Measurements from ENCODE around the gene PDSS1. TPM values are rescaled to one million over a fixed set of nuclear protein-coding genes. Genes with fewer than 3 reads are reported as not detected.

Gene PDSS1
- total and polyA plus RNA-seq, 4 donors, result 6.0 to 7.6 (median 7.1) TPM

DNA sequence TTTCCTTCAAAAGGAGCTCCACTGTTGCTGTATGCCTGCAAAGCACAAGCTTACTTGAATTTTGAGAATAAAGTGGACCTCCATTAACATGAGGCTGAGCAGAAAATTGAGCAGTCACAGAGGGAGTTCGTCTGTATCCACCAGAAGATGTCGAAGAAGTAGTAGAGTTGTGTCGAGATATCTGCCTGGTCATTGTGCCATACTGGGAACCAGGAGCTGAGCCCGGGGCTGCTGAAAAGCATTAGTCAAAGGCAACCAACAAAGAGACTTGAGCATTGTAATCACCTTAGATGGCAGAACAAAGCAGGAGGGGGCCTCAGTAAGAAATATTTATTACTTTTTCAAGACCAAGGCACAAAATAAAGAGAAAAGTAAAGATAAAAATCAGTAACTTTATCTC, 61.5 kb downstream of the PDSS1 start (continued):
- TF ChIP-seq CTCF (IDR thresholded peaks at IDR 0.05; ENCODE audit: low read depth, low read length, missing input control) (no peak), JUND (IDR thresholded peaks at IDR 0.05) (no peak), SP1 (IDR thresholded peaks at IDR 0.05) (no peak)

GRCh38 chr10:26765549-26765948, 68.0 kb downstream of the PDSS1 start:
- DNase-seq (ENCODE audit: low spot score), result no peak
- Histone ChIP-seq H3K4me1 (ENCODE audit: control insufficient read depth in 4 of 4, insufficient read depth in 4 of 4, low read length in 3 of 4) (no peaks in the 10 kb centered on the region), H3K27me3 (ENCODE audit: control insufficient read depth in 4 of 4, insufficient read depth in 4 of 4, low read length in 3 of 4) (no peaks in the 10 kb centered on the region), H3K9me3 (ENCODE audit: control insufficient read depth in 4 of 4, low read length in 3 of 4) (no peaks in the 10 kb centered on the region), H3K27ac (ENCODE audit: low read depth in 1 of 2, low read length in 2 of 2) (no peak overlapping the region), H3K36me3 (ENCODE audit: control insufficient read depth in 4 of 4, insufficient read depth in 3 of 4, low read depth in 1 of 4, low read length in 3 of 4) (peaks cover 3 to 11% (median 5%) of the 10 kb centered on the region in 4 donors), H3K4me3 (ENCODE audit: low read depth in 1 of 3, low read length in 3 of 3) (no peak overlapping the region), H3K9ac (ENCODE audit: low read depth in 1 of 2, low read length in 2 of 2) (no peak overlapping the region)
- TF ChIP-seq SP1 (IDR thresholded peaks at IDR 0.05) (no peak), CTCF (IDR thresholded peaks at IDR 0.05; ENCODE audit: low read depth, low read length, missing input control) (no peak), FOXA1 (IDR thresholded peaks at IDR 0.05) (no peak), FOXA2 (IDR thresholded peaks at IDR 0.05) (no peak), RXRA (IDR thresholded peaks at IDR 0.05) (no peak), NR2F2 (IDR thresholded peaks at IDR 0.05) (no peak), JUND (IDR thresholded peaks at IDR 0.05) (no peak), YY1 (IDR thresholded peaks at IDR 0.05) (no peak), ZBTB33 (IDR thresholded peaks at IDR 0.05) (no peak)
- TF ChIP-seq, protein P1, sequence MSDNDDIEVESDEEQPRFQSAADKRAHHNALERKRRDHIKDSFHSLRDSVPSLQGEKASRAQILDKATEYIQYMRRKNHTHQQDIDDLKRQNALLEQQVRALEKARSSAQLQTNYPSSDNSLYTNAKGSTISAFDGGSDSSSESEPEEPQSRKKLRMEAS (IDR thresholded peaks at IDR 0.05), result no peak
- 97% methylated on average over 2 of the region's 2 CpGs for WGBS

DNA sequence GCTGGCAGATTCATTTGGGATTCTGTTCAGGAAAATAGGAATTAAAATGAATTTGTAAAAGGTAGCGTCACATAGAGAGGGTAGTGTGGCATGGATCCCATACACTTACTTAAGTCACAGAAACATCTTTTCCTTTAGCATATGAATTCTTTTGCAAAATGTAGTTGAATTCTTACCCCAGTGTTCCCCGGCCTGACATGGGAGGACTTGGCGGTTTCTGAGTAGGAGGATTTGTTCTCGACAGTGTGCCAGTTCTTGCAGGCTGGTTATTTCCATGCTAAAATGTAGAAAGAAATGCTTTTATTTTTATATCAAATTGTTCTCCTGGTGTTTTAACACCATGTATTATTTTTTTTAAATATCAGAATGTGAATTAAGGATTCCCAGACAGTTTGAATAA, 72.6 kb downstream of the PDSS1 start:
- DNase-seq (ENCODE audit: low spot score), result no peak
- 98% methylated on average over 4 of the region's 4 CpGs for WGBS
- Histone ChIP-seq H3K36me3 (ENCODE audit: control insufficient read depth in 4 of 4, insufficient read depth in 3 of 4, low read depth in 1 of 4, low read length in 3 of 4) (peaks cover 0 to 3% (median 2%) of the 10 kb centered on the region in 4 donors), H3K27ac (ENCODE audit: low read depth in 1 of 2, low read length in 2 of 2) (no peak overlapping the region), H3K4me3 (ENCODE audit: low read depth in 1 of 3, low read length in 3 of 3) (no peak overlapping the region), H3K9ac (ENCODE audit: low read depth in 1 of 2, low read length in 2 of 2) (no peak overlapping the region), H3K4me1 (ENCODE audit: control insufficient read depth in 4 of 4, insufficient read depth in 4 of 4, low read length in 3 of 4) (no peaks in the 10 kb centered on the region), H3K9me3 (ENCODE audit: control insufficient read depth in 4 of 4, low read length in 3 of 4) (no peaks in the 10 kb centered on the region), H3K27me3 (ENCODE audit: control insufficient read depth in 4 of 4, insufficient read depth in 4 of 4, low read length in 3 of 4) (no peaks in the 10 kb centered on the region)
- TF ChIP-seq EGR1 (IDR thresholded peaks at IDR 0.05; ENCODE audit: low read depth in 2 of 2) (no peak), FOXA1 (IDR thresholded peaks at IDR 0.05) (no peak), HNF4G (IDR thresholded peaks at IDR 0.05) (no peak), TAF1 (conservative IDR thresholded peaks at IDR 0.05) (no peak), ZBTB33 (IDR thresholded peaks at IDR 0.05) (no peak)

All from liver (tissue), 9 donors.